Gastroesophageal sphincter (tissue), 4 donors: ENCODE measurements around the gene CAPN2. TPM values are rescaled to one million over a fixed set of nuclear protein-coding genes. Genes with fewer than 3 reads are reported as not detected.
A peak's percentile ranks its signal among the peaks of the same experiment; 100 is the strongest.

Experiments
- ATAC-seq: fragments of 150-250 bp; one replicate; pipeline ENCODE4 v1.9.1; 2016; ENCODE audit warnings: mild to moderate bottlenecking, moderate library complexity
- H3K27ac ChIP-seq, 4 donors: fragments of 200-600 bp; sonication (generic) in 3 of 4; 1 replicate in 3 of 4; 2 replicates in 1 of 4; pipeline ENCODE4 v1.5.1; 2016 to 2019
- H3K27me3 ChIP-seq: fragments of 200-600 bp; sonication (generic); one replicate; pipeline ENCODE4 v1.5.1; 2019
- H3K36me3 ChIP-seq, 2 donors: fragments of 200-600 bp; sonication (generic); one replicate each; pipeline ENCODE4 v1.5.1; 2019; ENCODE audit warnings: control low read depth in 1 of 2
- H3K4me1 ChIP-seq, 3 donors: fragments of 200-600 bp; sonication (generic); 1 replicate in 2 of 3; 2 replicates in 1 of 3; pipeline ENCODE4 v1.5.1; 2016 to 2019; ENCODE audit warnings: control low read depth in 2 of 3
- H3K4me3 ChIP-seq, 2 donors: fragments of 200-600 bp; sonication (generic); one replicate each; pipeline ENCODE4 v1.5.1; 2019; ENCODE audit warnings: mild to moderate bottlenecking in 1 of 2, moderate library complexity in 1 of 2
- H3K9me3 ChIP-seq, 3 donors: fragments of 200-600 bp; sonication (generic); one replicate each; pipeline ENCODE4 v1.5.1; 2017 to 2019; ENCODE audit warnings: control low read depth in 2 of 3
- CTCF ChIP-seq, 4 experiments: fragments of 200-600 bp in 2 of 4; fragments of 450-650 bp in 2 of 4; sonication (generic) in 1 of 4; IDR thresholded peaks; one replicate each; pipeline ENCODE4 v1.5.1; 2017 to 2019; ENCODE audit warnings: antibody characterized with exemption in 4 of 4, mild to moderate bottlenecking in 2 of 4, moderate library complexity in 2 of 4
- EP300 ChIP-seq: sonication (generic); formaldehyde crosslinking; IDR thresholded peaks from one replicate; pipeline ENCODE4 v1.6.1; 2017; ENCODE audit warnings: antibody characterized with exemption, mild to moderate bottlenecking
- POLR2A ChIP-seq, 2 donors: fragments of 450-650 bp; IDR thresholded peaks; one replicate each; pipeline ENCODE4 v1.6.1; 2017; ENCODE audit warnings: antibody characterized with exemption in 2 of 2, mild to moderate bottlenecking in 2 of 2, moderate library complexity in 1 of 2
- POLR2AphosphoS5 ChIP-seq: sonication (generic); formaldehyde crosslinking; IDR thresholded peaks from one replicate; pipeline ENCODE4 v1.6.1; 2017; ENCODE audit warnings: antibody characterized with exemption
- WGBS, 2 donors: methylation state at CpG; one replicate each; pipeline ENCODE4 v1.1.5; 2018; ENCODE audit warnings: low coverage in 1 of 2; 5-methylcytosine and 5-hydroxymethylcytosine counted together
- total RNA-seq, 4 donors: library from RNA; depleted of rRNA; stranded (reverse); fragments of >200 nt; gene quantifications; one replicate each; pipeline ENCODE4 v1.1.0, GENCODE V29; 2016

Gene CAPN2
- total RNA-seq, 4 donors from 2014 or later, result 140 to 174 (median 149) TPM

DNA sequence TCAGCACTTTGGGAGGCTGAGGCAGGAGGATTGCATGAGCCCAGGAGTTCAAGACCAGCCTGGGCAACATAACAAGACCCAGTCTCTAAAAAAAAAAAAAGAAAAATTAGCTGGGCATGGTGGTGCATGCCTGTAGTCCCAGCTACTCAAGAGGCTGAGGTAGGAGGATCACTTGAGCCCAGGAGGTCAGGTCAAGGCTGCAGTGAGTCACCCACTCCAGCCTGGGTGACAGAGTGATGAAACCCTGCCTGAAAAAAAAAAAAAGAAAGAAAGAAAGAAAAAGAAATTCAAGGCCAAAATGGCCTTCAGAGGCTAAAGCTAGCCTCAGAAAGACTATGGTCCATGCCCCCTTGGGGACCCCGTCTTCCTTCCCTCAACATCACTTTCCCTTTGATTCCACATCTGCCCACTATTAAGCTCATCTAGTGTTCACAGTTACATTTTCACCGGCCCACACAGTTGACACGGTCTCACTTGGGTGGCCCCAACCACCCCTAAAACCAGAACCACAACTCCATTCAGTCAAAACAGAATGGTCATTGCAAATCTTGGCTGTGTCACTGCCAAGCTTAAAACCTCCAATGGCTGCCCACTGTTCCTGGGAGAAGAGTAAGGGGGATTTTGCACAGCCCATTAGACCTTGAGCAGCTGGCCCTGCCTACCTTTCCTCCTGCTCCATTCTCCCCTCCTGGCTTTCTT lies 44.7 kb upstream of the CAPN2 start:
- Histone ChIP-seq H3K4me3 (no peak overlapping the region), H3K27ac (no peak overlapping the region), H3K4me1 (no peaks in the 10 kb centered on the region), H3K9me3 (no peaks in the 10 kb centered on the region), H3K27me3 (no peaks in the 10 kb centered on the region), H3K36me3 (no peaks in the 10 kb centered on the region)
- TF ChIP-seq CTCF (IDR thresholded peaks at IDR 0.05), result no peak
- no peak for TF ChIP-seq POLR2AphosphoS5
- TF ChIP-seq POLR2A (IDR thresholded peaks at IDR 0.05), result no peak
- TF ChIP-seq EP300, result no peak
- no peak for ATAC-seq
- WGBS, 2 donors, result 84 to 86% methylated on average over 3 of the region's 3 CpGs

DNA sequence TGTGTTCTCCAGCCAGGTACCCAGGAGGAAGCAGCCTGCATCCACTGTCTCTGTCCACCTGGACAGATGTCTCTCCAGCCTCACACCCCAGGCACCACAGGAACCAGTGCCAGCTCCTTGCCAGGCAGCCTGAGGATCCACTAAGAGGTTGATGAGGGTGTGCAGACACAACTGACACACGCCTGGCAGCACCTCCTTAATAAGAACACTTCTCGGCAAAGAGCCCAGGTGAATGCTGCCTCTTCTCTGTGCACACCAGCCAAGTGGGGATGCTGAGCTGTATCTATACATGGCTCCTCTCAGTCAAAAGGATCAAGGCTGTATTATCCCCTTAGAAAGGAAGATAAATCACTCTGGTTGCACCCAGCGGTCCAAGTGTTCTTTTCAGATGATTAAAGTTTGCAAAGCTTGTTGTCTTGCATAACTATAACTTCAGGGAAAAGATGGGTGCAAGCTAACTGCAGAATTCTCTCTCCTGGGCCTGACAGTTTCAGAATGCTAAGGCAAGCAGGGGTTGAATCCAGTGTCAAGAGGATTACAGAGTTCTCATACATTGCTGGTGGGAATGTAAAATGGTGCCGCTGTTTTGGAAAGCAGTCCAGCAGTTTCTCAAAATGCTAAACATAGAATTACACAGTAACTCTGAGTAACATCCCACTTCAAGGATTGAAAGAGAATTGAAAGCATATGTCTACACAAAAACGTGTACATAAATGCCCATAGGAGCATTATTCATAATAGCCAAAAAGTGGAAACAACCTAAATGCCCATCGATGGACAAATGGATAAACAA lies 43.1 kb upstream of the CAPN2 start:
- no peak for ATAC-seq
- TF ChIP-seq POLR2A (IDR thresholded peaks at IDR 0.05) (no peak), POLR2AphosphoS5 (no peak), EP300 (no peak), CTCF (IDR thresholded peaks at IDR 0.05) (no peak)
- 50 to 61% methylated on average over 3 to 6 of the region's 6 CpGs for WGBS, 2 donors
- H3K36me3 ChIP-seq, result no peaks in the 10 kb centered on the region
- H3K27me3 ChIP-seq, result no peaks in the 10 kb centered on the region
- H3K27ac ChIP-seq, result no peak overlapping the region
- no peak overlapping the region for H3K4me3 ChIP-seq
- no peaks in the 10 kb centered on the region for H3K4me1 ChIP-seq
- H3K9me3 ChIP-seq, result peaks cover 0 to 4% (median 0%) of the 10 kb centered on the region in 3 donors

DNA sequence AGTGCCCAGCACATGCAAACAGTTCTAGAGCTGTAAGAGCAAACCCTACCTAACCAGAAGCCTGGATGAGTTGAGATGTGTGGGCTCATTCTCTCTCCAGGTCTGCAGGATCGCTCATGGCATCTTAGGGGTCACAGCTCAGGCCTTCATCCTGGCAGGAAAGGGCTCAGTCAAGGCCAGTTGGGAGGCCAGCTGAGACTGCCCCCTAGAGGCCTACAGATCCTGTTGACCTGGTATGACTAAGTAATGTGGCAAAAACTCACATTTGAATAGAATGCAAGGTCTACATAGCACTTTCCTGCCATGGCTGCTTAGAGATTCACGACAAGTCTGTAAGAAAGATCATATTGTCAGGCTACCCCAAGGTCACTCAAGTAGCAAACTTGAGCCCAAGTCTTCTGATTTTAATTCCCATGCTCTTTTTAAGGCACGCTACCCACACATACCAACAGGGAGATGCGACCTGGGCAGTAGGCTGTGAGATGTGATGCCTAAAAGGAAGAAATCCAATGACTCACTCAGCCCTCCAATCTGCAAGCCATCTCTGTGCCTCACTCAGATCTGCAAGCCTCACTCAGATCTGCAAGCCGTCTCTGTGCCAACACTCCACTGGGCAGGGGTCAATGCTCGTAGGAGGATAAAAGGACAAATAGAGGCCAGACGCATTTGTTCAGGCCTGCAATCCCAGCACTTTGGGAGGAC lies 41.7 kb upstream of the CAPN2 start:
- Histone ChIP-seq H3K36me3 (no peaks in the 10 kb centered on the region), H3K27me3 (no peaks in the 10 kb centered on the region), H3K4me3 (no peak overlapping the region), H3K9me3 (peaks cover 0 to 11% (median 0%) of the 10 kb centered on the region in 3 donors), H3K27ac (no peak overlapping the region), H3K4me1 (no peaks in the 10 kb centered on the region)
- 63 to 67% methylated on average over 3 of the region's 7 CpGs for WGBS, 2 donors
- peak in 1 of 4 experiments; percentile 13 for TF ChIP-seq CTCF (IDR thresholded peaks at IDR 0.05)
- TF ChIP-seq POLR2AphosphoS5, result no peak
- TF ChIP-seq POLR2A (IDR thresholded peaks at IDR 0.05), result no peak
- ATAC-seq, result no peak

GRCh38 chr1:223674119-223674890 lies 38.0 kb upstream of the CAPN2 start:
- no peak for ATAC-seq
- TF ChIP-seq POLR2AphosphoS5, result no peak
- TF ChIP-seq POLR2A (IDR thresholded peaks at IDR 0.05), result no peak
- no peak for TF ChIP-seq CTCF (IDR thresholded peaks at IDR 0.05)
- TF ChIP-seq EP300, result no peak
- H3K36me3 ChIP-seq, result no peaks in the 10 kb centered on the region
- no peaks in the 10 kb centered on the region for H3K27me3 ChIP-seq
- H3K4me1 ChIP-seq, result no peaks in the 10 kb centered on the region
- no peak overlapping the region for H3K4me3 ChIP-seq
- WGBS, 2 donors, result 30 to 71% methylated on average over 2 to 4 of the region's 5 CpGs
- peaks cover 0 to 11% (median 0%) of the 10 kb centered on the region in 3 donors for H3K9me3 ChIP-seq
- H3K27ac ChIP-seq, result no peak overlapping the region
